ENCODE data around the gene ANKRD44.
A peak's percentile ranks its signal among the peaks of the same experiment; 100 is the strongest.
"Not testable (repeated sequence)": the region's sequence is repeated elsewhere in the genome, so short reads cannot be mapped to it uniquely, and the experiment has no call there.

Gene ANKRD44

GRCh38 chr2:197011801-197012641 is 298.6 kb downstream of the ANKRD44 start:
- no peak overlapping the region for H3K4me3 ChIP-seq (ENCODE audit: low read depth, low read length, poor library complexity, severe bottlenecking)
- H3K36me3 ChIP-seq (ENCODE audit: insufficient read depth, low read length), result peaks cover 16% of the 10 kb centered on the region; the same call in 1 of the 2 replicates
- no peaks in the 10 kb centered on the region for H3K9me3 ChIP-seq (ENCODE audit: low read length)
- H3K27me3 ChIP-seq (ENCODE audit: insufficient read depth, low read length), result no peaks in the 10 kb centered on the region
- H3K4me1 ChIP-seq (ENCODE audit: insufficient read depth, low read length, severe bottlenecking), result peaks cover 14% of the 10 kb centered on the region
- H3K9me2 ChIP-seq (ENCODE audit: low read depth, low read length), result no peaks in the 10 kb centered on the region
- peak overlapping the region; percentile 68 for H3K27ac ChIP-seq (ENCODE audit: low read depth, low read length, poor library complexity, severe bottlenecking)
- peak overlapping the region; percentile 42 for H3K9ac ChIP-seq (ENCODE audit: low read length)
- peak overlapping the region; percentile 48; the same call in 1 of the 2 replicates for H3K4me2 ChIP-seq (ENCODE audit: low read length)
- TF ChIP-seq CTCF (IDR thresholded peaks at IDR 0.05; ENCODE audit: low read length) (peak; percentile 90), EZH2 (IDR thresholded peaks at IDR 0.05; ENCODE audit: borderline replicate concordance, low read length) (no peak)
- H3K79me2 ChIP-seq (ENCODE audit: insufficient read depth, low read length), result no peaks in the 10 kb centered on the region
- peak overlapping the region; percentile 44; the same call in 1 of the 2 replicates for H2AFZ ChIP-seq (ENCODE audit: low read length)
- H3F3A ChIP-seq (ENCODE audit: insufficient read depth, low read length), result no peaks in the 10 kb centered on the region
- H4K20me1 ChIP-seq (ENCODE audit: insufficient read depth, low read length), result no peaks in the 10 kb centered on the region

- Histone ChIP-seq H3K4me1 (ENCODE audit: insufficient read depth, low read length, severe bottlenecking) (peaks cover 14% of the 10 kb centered on the region), H2AFZ (ENCODE audit: low read length) (no peak overlapping the region), H3K9ac (ENCODE audit: low read length) (peak overlapping the region; percentile 3; the same call in 1 of the 2 replicates), H3K4me3 (ENCODE audit: low read depth, low read length, poor library complexity, severe bottlenecking) (no peak overlapping the region), H3F3A (ENCODE audit: insufficient read depth, low read length) (no peaks in the 10 kb centered on the region), H3K36me3 (ENCODE audit: insufficient read depth, low read length) (peaks cover 23% of the 10 kb centered on the region; the same call in 1 of the 2 replicates), H3K9me2 (ENCODE audit: low read depth, low read length) (no peaks in the 10 kb centered on the region), H3K4me2 (ENCODE audit: low read length) (no peak overlapping the region), H4K20me1 (ENCODE audit: insufficient read depth, low read length) (no peaks in the 10 kb centered on the region), H3K27me3 (ENCODE audit: insufficient read depth, low read length) (no peaks in the 10 kb centered on the region), H3K27ac (ENCODE audit: low read depth, low read length, poor library complexity, severe bottlenecking) (peak overlapping the region; percentile 68), H3K79me2 (ENCODE audit: insufficient read depth, low read length) (no peaks in the 10 kb centered on the region), H3K9me3 (ENCODE audit: low read length) (no peaks in the 10 kb centered on the region)
- no peak for TF ChIP-seq CTCF (IDR thresholded peaks at IDR 0.05; ENCODE audit: low read length)
- no peak for TF ChIP-seq EZH2 (IDR thresholded peaks at IDR 0.05; ENCODE audit: borderline replicate concordance, low read length)
Observed at GRCh38 chr2:197011021-197011417, 299.6 kb downstream of the ANKRD44 start.

GRCh38 chr2:197010200-197011020 is 300.2 kb downstream of the ANKRD44 start:
- 0 out of 2 replicates have a peak overlapping the region, but pooled peaks have one; percentile 3 for H3K9ac ChIP-seq (ENCODE audit: low read length)
- peaks cover 14% of the 10 kb centered on the region for H3K4me1 ChIP-seq (ENCODE audit: insufficient read depth, low read length, severe bottlenecking)

GRCh38 chr2:197008741-197009341 is 301.7 kb downstream of the ANKRD44 start:
- H3K36me3 ChIP-seq (ENCODE audit: insufficient read depth, low read length), result peaks cover 31% of the 10 kb centered on the region

More at GRCh38 chr2:197010200-197011020, 300.2 kb downstream of the ANKRD44 start:
- Histone ChIP-seq H3F3A (ENCODE audit: insufficient read depth, low read length) (no peaks in the 10 kb centered on the region), H3K27me3 (ENCODE audit: insufficient read depth, low read length) (no peaks in the 10 kb centered on the region), H3K27ac (ENCODE audit: low read depth, low read length, poor library complexity, severe bottlenecking) (peak overlapping the region; percentile 68), H3K9me2 (ENCODE audit: low read depth, low read length) (no peaks in the 10 kb centered on the region), H3K36me3 (ENCODE audit: insufficient read depth, low read length) (peaks cover 29% of the 10 kb centered on the region; the same call in 1 of the 2 replicates), H3K4me3 (ENCODE audit: low read depth, low read length, poor library complexity, severe bottlenecking) (no peak overlapping the region), H3K4me2 (ENCODE audit: low read length) (no peak overlapping the region), H2AFZ (ENCODE audit: low read length) (no peak overlapping the region), H3K79me2 (ENCODE audit: insufficient read depth, low read length) (no peaks in the 10 kb centered on the region), H4K20me1 (ENCODE audit: insufficient read depth, low read length) (no peaks in the 10 kb centered on the region), H3K9me3 (ENCODE audit: low read length) (no peaks in the 10 kb centered on the region)
- TF ChIP-seq EZH2 (IDR thresholded peaks at IDR 0.05; ENCODE audit: borderline replicate concordance, low read length) (no peak), CTCF (IDR thresholded peaks at IDR 0.05; ENCODE audit: low read length) (no peak)

More at GRCh38 chr2:197008741-197009341, 301.7 kb downstream of the ANKRD44 start:
- not testable (repeated sequence) for H3K9me2 ChIP-seq (ENCODE audit: low read depth, low read length); H3K79me2 ChIP-seq (ENCODE audit: insufficient read depth, low read length); H2AFZ ChIP-seq (ENCODE audit: low read length); H3K27ac ChIP-seq (ENCODE audit: low read depth, low read length, poor library complexity, severe bottlenecking); H3K9me3 ChIP-seq (ENCODE audit: low read length); H3K9ac ChIP-seq (ENCODE audit: low read length); H3K27me3 ChIP-seq (ENCODE audit: insufficient read depth, low read length); H3K4me3 ChIP-seq (ENCODE audit: low read depth, low read length, poor library complexity, severe bottlenecking); H3F3A ChIP-seq (ENCODE audit: insufficient read depth, low read length); H4K20me1 ChIP-seq (ENCODE audit: insufficient read depth, low read length); H3K4me2 ChIP-seq (ENCODE audit: low read length)
- peaks cover 14% of the 10 kb centered on the region for H3K4me1 ChIP-seq (ENCODE audit: insufficient read depth, low read length, severe bottlenecking)
